GM21737 (cell line): Measurements from ENCODE around the gene TMEM273.
A peak's percentile ranks its signal among the peaks of the same experiment; 100 is the strongest.

Experiments
- ATAC-seq: cut with Tn5 transposase; IDR thresholded peaks from one replicate; pipeline ENCODE4 v1.9.1; 2021; ENCODE audit warnings: mild to moderate bottlenecking, moderate library complexity; ENCODE audit not compliant: unreplicated experiment

Gene TMEM273

DNA sequence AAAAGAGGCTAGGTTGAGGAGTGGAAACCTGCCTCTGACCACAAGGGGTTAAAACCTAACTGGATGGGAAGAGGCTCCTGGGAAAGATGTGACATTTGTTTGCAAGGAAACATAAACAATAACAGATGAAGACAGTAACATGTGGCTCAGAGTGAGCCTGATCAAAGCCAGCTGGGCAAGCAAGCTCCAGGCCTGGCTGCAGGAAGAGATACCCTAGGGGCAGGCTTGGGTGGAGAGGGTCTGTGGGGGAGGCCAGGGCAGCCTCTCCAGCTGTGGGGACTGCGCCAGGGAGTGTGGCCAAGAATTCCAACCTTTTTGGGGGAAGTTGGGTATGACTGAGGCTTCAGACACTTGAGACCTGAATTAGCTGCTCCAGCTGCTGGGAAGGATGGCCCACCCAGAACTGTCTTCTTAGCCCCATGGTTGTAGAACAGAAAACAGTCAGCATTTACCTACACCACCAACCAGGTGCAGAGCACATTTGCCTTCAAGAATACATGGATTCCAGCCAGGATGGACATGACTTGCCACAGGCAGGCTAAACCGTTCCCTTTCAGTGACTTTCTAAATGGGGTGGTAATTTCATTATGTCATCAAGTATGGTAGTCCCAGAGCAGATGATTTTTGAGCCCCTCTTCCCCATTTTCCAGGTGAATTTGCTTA, 44.0 kb downstream of the TMEM273 start:
- no peak for ATAC-seq

DNA sequence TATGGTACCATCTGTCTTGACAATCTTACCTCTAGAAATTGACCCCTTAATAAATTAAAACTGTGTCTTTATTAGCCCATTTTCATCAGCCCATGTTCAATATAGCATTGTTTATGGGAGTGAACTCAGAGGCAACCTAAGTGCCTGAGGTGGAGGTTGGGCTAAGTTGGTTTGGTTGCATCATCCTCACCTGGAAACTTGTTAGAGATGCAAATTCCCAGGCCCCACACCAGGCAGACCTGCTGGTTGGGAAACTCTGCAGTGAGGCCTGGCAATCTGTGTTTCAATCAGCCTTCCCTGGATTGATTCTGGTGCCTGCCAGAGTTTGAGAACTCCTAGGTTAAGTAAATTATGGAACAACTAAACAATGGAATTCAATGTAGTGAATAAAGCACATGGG, 44.9 kb downstream of the TMEM273 start:
- ATAC-seq, result no peak

DNA sequence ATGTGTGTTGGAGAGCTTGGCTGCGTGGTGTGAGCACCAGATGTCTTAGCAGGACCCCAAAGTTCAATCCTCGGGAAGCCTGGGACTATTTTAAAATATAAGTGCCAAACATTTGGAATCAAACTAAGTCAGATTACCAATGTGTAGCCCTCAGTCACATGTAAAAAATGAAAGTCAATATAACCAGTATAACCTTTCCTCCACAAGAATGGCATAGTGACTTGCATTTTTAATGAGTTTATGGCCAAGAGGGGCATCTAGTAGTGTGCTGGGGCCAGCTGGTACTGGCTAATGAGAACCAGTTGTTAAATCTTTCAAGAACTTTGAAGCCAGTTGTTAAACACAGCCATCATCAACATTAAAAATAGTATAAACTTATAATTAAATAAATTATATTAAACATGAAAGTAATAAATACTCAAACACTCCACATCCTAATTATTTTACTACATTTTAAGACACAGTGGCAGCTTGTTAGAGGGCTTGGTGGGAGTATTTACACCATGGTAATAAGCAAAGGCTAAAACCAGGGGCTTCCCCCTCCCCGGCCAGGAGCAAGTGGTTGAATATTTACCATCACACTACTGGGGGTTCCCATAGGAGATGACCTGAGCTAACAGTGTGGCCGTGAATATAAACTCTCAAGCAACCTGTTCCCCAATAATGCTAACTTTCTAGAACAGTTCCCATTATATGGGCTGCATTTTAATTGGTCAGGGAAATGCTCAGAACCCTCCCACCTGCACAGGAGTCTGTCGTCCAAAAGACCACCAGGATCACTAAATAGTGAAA, 46.5 kb downstream of the TMEM273 start:
- ATAC-seq, result peak; percentile 73

DNA sequence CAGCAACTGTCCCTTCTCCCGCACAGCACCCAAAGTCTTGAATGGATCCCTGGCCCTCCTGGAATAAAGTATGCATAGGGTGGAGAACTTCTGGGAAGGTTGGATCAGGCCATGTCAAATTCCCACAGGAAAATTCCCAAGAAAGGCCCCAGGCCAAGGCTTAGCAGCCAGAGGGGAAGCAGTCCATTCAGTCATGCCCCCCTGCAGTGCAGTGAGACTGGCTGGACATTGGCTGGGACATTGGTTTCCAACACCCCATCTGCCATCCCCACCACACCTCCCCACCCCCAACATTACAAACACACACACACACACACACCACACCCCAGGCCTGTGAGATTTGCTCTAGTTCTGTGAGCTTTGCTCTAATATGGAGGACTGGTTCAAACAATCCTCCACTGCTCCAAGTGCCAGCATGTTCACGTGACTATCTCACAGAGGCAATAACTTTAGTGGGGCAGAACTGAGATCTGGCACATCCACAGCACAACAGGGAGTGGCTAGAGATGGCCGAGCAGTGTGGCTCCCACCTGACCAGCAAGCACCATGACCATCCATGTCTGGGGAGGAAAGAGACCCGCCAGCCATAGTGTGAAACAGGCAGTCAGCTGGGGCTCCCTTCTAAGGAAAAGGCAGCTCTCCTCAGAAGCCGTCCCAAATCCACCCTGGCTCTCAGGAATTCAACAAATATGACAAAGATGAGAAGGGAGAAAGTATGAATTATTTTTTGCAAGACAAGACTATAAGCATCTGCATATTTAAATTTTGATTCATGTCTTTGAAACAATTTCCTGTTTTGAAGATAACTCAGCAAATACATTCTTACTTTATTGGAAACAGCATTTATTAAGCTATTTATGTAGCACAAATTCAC, 47.6 kb downstream of the TMEM273 start:
- ATAC-seq, result no peak

DNA sequence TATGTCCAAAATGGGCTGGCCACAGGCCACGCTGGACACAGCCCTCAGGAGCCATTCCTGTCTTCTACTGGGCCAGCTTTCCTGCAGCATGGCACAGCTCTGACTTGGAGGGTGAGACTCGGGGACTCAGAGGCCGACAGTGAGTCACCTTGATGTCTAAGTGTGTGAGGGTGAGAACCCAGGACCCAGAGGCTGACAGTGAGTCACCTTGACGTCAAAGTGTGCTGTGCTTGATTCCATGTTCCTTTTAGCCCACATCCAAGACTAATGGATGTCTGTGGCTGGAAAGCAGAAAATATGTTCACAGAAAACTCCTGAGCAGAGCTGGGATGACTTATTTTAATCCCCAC, 48.4 kb downstream of the TMEM273 start:
- ATAC-seq, result no peak

DNA sequence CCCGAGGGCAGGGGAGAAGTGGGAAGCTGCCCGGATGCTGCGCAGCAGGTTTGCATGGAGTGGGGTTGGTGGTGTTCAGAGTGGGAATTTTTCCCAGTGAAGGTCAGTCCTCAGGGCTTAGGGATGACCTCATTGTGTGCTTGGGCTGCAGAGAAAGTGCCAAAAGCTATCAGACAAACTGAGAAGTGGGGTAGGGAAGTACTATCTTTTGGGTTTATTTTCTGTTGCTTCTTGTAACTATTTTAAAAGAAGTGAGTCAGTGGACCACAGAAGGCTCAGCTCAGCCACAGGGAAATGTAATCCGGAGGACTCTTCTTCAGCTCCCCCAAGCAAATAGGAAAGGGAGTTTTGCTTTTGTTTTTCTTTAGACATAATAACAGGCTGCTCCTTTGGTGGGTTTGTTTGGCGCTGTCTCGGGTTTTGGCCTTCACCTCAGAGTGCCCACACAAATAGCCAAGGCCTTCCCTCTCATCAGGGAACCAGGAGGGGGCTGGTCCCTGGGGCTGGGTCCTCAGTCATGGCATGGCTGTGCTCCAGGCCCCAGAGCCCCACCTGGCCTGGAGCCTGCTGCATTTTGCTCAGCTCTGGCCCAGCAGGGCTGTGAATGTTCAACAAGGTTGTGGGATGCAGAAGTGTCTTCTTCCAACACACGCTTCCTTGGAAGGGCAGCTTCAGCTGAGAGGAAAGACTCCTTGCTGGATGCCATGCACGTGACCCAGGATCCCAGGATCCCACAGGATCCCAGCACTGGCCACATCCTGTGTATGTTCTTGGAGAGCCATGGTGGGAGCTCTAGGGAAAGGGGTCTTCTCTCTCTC, 49.0 kb downstream of the TMEM273 start:
- ATAC-seq, result no peak

DNA sequence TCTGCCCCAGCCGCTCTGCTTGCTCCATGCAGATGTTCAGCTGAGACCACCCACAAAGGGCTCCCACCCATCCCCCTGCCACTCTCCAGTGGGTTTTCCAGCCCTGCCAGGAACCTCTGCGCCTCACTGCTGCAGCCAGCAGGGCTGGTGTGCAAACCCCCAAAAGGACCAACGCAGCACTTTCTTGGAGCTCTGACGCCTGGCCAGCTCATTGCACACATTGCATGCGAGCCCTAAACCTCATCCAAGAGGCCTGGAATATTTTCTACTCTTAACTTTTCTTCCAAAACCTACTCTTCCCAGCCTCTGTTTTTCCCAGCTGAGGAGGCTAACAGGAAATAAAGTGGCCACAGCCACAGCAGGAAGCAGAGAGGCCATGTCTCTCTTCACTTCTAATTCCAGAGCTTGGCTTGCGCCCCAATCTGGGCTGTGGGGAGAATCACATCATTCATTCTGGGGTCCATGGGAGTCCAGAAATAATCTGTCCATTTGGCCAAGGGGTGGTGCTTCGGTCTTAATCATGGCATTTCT, 49.8 kb downstream of the TMEM273 start:
- no peak for ATAC-seq

DNA sequence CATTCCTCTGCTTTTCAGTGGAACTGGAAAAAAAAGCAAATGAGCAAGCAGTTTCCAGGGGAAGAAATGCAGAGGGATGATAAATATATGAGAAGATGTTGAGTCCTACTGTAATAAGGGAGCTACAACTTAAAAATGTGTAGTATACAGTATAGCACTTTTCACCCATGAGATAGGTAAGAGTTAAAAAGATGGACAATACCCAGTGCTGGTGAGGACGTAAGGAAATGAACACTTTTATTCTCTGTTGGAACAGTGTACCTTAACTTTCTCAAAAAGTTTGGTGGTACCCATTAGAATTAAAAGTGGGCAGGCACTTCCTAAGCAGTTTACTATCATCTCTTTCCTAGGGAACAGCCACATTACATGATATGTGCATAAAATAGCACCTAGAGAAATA, 51.7 kb downstream of the TMEM273 start:
- no peak for ATAC-seq

DNA sequence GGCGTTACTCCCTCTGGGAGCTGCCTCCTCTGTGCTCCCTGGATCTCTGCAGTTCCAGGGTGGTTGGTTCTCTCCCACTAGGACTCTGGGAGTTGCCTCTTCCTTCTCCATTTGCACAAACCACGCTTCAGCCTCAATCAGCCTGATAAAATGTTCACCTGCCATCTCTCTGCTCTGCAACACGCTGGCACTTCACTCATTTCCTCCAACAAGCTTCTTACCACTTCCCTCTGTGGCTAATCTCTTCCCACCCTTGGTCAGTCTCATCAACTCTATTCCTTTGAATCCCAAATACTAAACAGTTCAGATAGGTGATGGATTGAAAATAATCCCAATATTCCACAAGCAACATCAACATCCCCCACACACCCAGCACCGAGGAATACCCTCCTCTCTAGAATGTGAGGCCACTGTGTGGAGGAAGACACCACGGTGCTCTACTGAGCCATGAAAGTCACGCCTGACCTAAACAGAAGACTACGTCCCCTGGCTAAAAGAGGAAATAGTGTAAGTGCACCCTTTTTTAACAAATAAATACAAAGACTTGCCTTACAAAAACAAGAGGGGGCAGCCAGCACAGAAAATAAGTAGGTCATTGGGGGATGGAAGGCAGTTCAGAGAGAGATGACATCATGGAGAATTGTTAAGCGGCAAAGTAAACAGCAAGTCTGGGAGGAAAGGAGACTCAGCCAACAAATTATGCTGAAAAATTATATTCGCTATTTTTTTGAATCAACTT, 52.4 kb downstream of the TMEM273 start:
- ATAC-seq, result peak; percentile 63

DNA sequence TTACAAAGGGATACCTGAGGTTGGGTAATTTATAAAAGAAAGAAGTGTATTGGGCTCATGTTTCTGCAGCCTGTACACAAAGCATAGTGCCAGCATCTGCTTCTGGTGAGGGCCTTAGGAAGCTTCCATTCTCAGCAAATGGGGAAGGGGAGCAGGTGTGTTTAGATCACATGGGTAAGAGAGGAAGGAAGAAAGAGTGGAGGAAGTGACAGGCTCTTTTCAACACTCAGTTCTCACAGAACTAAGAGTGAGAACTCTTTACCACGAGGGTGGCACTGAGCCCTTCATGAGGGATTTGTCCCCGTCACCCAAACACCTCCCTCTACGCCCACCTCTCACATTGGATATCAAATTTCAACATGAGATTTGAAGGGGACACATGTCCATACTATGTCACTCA, 53.9 kb downstream of the TMEM273 start:
- ATAC-seq, result no peak

DNA sequence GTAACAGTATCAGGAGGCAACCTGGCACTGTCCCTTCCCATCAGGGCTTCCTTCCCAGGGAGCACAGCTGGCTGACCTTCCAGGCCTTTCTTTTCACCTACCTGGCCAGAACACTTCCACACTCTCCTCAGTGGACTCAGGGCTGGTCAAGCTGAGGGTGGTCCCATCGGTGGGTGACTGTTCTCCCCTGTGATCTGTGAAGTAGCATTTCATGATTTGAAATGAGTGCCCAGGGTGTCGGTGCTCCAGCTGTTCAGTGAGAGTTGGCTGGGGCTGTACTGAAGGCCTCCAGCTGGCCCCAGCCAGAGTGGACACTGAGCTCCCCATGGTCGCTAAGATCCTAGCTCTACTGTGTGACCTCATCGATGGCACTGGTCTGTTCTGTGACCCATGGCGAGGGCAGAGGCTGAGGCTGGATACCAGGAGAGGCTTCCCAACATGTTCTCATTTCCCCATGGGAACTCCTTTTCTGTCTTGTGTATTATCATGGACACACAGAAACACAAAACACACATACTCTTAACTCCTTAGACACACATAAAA, 54.4 kb downstream of the TMEM273 start, which contains the start of gene FAM170B:
Gene FAM170B (minus strand): TSS at position 316 of the 543 bp plus-strand sequence. CDS start 103 bp downstream, at position 213.
- no peak for ATAC-seq

DNA sequence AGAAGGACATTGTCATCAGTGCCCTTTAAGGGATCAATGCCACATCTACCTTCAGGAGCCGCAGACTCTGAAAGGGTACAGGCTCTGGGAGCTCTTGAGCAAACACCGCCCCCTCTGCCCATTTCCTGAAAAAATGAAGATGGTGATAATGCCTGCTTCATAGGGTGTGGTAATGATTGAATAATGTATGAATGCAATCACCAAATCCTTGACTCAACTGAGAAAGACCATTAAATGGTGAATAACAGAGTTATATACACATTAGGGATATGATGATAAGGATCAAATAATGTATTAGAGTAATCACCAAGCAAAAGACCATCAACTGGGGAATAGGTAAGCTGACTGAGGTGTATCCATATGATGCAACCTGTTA, 55.8 kb downstream of the TMEM273 start:
- no peak for ATAC-seq

DNA sequence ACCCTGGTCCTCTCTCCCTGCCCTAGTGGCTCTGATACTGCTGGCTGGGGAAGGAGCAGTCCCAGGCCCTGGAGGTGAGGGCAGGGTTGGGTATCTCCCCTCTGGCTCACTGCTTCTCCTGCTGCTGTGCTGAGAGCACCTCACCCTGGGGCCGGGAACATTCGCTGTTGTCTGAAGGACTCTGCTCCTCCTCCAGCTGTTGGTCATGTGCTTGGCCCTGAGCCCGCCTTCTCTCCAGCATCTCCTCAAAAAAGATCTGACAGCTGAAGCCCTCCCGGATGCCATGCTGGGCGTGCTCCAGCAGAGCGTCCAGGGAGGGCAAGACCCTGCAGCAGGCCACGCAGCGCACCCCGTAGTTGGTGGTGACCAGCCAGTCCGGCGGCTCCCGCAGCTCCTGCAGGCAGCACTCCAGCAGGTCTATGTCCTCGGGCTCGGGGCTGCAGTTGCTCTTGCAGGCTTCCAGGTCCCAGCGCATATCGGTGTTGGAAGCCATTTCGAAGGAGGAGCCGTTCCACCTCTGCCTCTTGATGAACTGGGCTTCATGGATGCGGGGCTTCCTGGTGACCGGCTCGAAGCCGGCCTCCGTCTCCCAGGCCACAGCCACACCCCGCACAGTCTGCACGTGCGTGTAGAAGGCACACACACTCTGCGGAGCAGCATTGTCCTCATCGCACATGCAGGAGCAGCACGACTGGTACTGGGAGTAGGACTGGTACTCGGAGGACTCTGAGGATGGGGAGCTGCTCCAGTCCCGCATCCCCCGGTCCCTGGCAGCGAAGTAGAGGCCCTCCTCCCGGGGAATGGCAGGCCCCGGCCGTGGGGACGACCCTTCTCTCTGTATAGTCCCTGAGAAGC, 56.5 kb downstream of the TMEM273 start:
- ATAC-seq, result no peak

DNA sequence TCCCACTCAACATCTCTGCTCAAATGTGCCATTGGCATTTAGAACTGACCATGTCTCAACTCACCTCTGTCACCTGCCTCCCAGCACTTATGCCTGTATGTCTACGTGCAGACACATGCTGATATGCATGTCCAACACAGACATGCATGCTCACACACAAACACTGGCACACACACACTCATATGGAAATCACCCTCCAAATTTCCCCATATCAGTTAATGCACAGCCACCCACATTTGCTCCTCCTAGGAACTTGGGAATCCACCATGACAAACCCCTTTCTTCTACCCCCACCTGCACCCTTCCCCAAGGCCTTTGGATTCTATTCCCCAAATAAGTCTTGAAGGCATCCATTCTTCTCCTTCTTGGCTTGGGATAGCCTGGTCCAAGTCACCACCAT, 58.8 kb downstream of the TMEM273 start:
- ATAC-seq, result no peak

DNA sequence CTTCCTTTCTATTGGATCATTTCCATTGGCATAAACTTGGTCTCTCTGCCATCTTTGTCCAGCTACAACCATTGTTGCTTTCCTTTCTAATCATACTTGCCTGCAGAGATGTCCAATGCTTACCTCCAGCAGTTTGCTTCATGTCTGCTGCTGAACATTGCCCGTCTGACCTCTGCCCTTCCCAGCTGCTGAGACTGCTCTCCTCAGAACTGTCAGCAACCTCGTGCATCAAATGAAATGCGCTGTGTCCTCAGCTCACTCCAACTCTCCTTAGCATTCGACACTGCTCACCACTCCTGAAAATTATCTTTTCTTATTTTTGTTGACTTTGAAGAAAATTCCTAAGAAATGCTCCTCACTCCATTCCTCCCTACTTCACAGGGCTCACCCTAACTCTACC, 59.3 kb downstream of the TMEM273 start:
- ATAC-seq, result no peak

DNA sequence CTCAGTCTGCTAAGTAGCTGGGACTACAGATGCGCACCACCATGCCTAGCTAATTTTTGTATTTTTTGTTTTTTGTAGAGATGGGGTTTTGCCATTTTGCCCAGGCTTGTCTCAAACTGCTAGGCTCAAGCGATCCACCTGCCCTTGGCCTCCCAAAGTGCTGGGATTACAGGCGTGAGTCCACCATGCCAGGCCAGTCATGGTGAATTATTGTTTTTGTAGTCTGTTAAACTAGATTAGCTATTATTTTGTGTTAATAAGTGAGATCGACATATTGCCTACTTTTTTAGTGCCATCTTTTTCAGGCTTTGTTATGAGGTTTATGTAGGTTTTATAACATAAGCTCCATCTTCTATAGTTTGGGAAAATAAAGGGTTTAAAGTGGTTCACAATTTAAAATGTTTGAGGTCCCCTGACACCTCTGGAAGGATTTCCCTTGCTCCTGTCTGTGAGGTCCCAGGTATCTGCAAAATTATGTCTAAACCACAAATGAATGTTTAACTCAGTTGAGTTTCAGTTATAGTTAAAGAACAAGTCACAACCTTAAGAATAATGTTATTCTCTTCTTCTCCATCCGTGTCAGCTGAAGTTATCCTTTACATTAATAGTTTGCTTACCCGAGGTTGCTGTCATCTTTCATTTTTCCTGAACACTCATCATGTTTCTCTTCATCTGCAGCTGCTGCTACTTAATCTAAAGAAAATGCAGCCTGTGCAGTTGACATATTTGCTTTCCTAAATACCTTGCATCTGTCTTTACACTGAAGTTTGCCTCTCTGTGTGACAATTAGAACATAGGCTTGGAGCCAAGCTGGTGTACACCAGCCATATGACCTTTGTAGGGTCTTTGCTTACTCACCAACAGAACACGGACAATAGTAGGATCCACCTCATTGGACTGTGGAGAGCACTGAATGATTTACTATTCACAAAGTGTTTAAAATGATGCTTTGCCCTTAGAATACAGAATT, 63.9 kb downstream of the TMEM273 start:
- peak; percentile 78 for ATAC-seq

DNA sequence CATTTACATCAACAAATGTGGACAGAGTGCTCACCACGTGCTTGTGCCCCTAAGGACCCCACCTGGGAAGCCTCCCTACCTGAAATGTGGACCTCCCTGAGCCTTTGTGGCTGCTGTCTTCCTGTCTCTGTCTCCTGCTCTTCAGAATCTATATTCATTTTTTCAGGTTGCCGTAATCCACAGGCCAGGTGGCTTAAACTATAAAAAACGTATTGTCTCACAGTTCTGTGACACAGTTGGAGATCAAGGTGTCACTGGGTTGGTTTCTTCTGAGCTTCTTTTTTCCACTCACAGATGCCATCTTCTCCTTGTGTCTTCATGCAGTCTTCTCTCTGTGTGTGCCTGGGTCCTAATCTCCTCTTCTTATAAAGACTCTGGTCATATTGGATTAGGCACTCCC, 67.3 kb downstream of the TMEM273 start:
- ATAC-seq, result no peak
